Tibial nerve (tissue), 4 donors: ENCODE measurements around the gene SMTNL2. TPM values are rescaled to one million over a fixed set of nuclear protein-coding genes. Genes with fewer than 3 reads are reported as not detected.

ENCODE experiments used
- DNase-seq, 2 donors: peaks; one replicate each; pipeline ENCODE4 v3.0.0-alpha.2; 2019; ENCODE audit warnings: low spot score in 2 of 2
- H3K27ac ChIP-seq, 4 donors: fragments of 200-600 bp; sonication (generic) in 3 of 4; one replicate each; pipeline ENCODE4 v1.5.1; 2017 to 2019; ENCODE audit warnings: mild to moderate bottlenecking in 1 of 4
- H3K27me3 ChIP-seq, 2 donors: fragments of 200-600 bp; sonication (generic) in 1 of 2; one replicate each; pipeline versions ENCODE4 v1.5.1 to v1.6.0; 2017 to 2019
- H3K36me3 ChIP-seq, 3 donors: fragments of 200-600 bp; sonication (generic); one replicate each; pipeline ENCODE4 v1.5.1; 2018 to 2019
- H3K4me1 ChIP-seq, 4 donors: fragments of 200-600 bp; sonication (generic) in 3 of 4; one replicate each; pipeline ENCODE4 v1.5.1; 2017 to 2019
- H3K4me3 ChIP-seq, 4 donors: fragments of 200-600 bp; sonication (generic) in 3 of 4; one replicate each; pipeline ENCODE4 v1.5.1; 2017 to 2019; ENCODE audit warnings: mild to moderate bottlenecking in 1 of 4, moderate library complexity in 1 of 4
- H3K9me3 ChIP-seq, 4 donors: fragments of 200-600 bp; sonication (generic) in 3 of 4; one replicate each; pipeline ENCODE4 v1.5.1; 2017 to 2019
- CTCF ChIP-seq, 5 experiments: fragments of 200-600 bp in 3 of 5; fragments of 450-650 bp in 2 of 5; sonication (generic) in 3 of 5; IDR thresholded peaks; one replicate each; pipeline ENCODE4 v1.5.1; 2016 to 2019; ENCODE audit warnings: antibody characterized with exemption in 5 of 5, mild to moderate bottlenecking in 3 of 5, moderate library complexity in 2 of 5
- EP300 ChIP-seq, 2 donors: sonication (generic); formaldehyde crosslinking; IDR thresholded peaks; one replicate each; pipeline ENCODE4 v1.6.1; 2017; ENCODE audit warnings: antibody characterized with exemption in 2 of 2, mild to moderate bottlenecking in 1 of 2
- POLR2A ChIP-seq, 2 donors: fragments of 450-650 bp; IDR thresholded peaks; one replicate each; pipeline ENCODE4 v1.6.1; 2017; ENCODE audit warnings: antibody characterized with exemption in 2 of 2, mild to moderate bottlenecking in 2 of 2, moderate library complexity in 2 of 2
- WGBS, 2 donors: methylation state at CpG; one replicate each; pipeline ENCODE4 v1.1.5; 2018; 5-methylcytosine and 5-hydroxymethylcytosine counted together
- total RNA-seq, 4 donors: library from RNA; depleted of rRNA; stranded (reverse); fragments of >200 nt; gene quantifications; one replicate each; pipeline ENCODE4 v1.1.0, GENCODE V29; 2016

Gene SMTNL2
- total RNA-seq, 4 donors from 2014 or later = 1.5 to 8.2 (median 4.4) TPM

DNA sequence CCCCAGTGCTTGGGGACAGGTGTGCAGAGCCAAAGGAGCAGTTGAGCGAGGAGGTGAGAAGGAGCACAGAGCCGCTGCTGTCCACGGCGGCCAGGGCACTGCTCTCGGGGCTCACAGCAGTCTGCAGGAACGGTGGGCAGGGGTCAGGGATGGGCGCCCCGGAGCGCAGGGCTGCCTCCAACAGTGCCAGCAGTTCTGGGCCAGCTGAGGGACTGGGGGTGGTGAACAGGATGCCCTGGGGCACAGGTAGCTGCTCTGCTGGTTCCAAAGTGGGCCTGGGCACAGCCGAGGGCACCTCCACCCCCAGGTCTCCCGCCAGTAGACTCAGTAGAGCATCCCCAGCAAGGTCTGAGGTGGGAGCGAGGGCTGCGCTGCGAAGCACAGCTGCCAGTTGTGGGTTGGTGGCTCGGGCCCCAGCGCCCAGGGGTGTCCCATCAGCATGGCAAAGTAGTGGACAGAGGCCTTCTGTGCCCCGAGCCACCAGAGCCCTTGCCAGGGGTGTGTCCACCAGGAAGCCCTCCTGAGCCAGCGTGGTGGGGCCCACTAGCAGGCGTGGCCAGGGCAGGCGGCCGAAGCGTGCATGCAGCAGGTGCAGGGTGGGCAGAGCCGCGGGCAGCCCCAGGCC lies 25.9 kb upstream of the SMTNL2 start:
- H3K4me3 ChIP-seq = no peak overlapping the region
- peaks cover 0 to 24% (median 16%) of the 10 kb centered on the region in 4 donors for H3K4me1 ChIP-seq
- WGBS, 2 donors = 75 to 91% methylated on average over 6 to 24 of the region's 24 CpGs

DNA sequence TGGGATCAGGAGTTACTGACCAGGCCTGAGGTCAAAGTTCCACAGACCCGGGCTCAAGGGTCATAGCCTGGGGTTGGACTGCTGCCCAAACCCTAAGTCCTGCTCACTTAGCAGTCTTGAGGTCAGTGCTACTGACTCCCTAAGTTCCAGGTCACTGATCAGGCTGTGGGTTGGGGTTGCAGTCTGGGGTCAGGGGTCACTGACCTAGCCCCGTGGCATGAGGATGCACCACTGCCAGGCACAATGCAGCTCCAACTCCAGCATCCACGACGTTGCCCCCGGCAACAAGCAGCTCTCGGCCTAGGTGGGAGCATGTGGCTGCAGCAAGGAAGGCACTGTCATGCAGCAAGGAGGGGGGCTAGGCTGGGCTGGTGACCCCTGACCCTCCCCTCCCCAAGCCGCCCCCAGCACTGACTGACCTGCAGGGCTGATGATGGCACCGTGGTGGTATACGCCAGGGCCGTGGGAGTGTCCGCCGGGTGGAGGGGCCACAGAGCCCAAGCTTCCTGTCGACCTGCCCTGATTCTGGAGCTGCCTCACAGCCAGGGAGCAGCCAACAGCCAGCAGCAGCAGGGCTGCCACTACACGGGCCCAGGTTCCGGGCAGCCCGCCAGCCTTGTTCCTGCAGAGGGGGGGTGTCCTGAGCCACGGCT lies 25.1 kb upstream of the SMTNL2 start:
- WGBS, 2 donors = 56 to 67% methylated on average over 6 to 8 of the region's 17 CpGs
- H3K27ac ChIP-seq = no peak overlapping the region
- H3K27me3 ChIP-seq = no peaks in the 10 kb centered on the region
- no peak overlapping the region for H3K4me3 ChIP-seq
- peaks cover 0 to 15% (median 12%) of the 10 kb centered on the region in 4 donors for H3K4me1 ChIP-seq
- no peaks in the 10 kb centered on the region for H3K36me3 ChIP-seq
- no peak for DNase-seq
- no peaks in the 10 kb centered on the region for H3K9me3 ChIP-seq
- TF ChIP-seq CTCF (IDR thresholded peaks at IDR 0.05) (no peak), POLR2A (IDR thresholded peaks at IDR 0.05) (no peak), EP300 (IDR thresholded peaks at IDR 0.05) (no peak)

More for the DNA sequence above, 25.9 kb upstream of the SMTNL2 start:
- H3K9me3 ChIP-seq = no peaks in the 10 kb centered on the region
- no peak overlapping the region for H3K27ac ChIP-seq
- TF ChIP-seq POLR2A (IDR thresholded peaks at IDR 0.05) = no peak
- no peak for TF ChIP-seq EP300 (IDR thresholded peaks at IDR 0.05)
- TF ChIP-seq CTCF (IDR thresholded peaks at IDR 0.05) = no peak
- no peak for DNase-seq
- no peaks in the 10 kb centered on the region for H3K27me3 ChIP-seq
- peaks cover 0 to 7% (median 0%) of the 10 kb centered on the region in 3 donors for H3K36me3 ChIP-seq

DNA sequence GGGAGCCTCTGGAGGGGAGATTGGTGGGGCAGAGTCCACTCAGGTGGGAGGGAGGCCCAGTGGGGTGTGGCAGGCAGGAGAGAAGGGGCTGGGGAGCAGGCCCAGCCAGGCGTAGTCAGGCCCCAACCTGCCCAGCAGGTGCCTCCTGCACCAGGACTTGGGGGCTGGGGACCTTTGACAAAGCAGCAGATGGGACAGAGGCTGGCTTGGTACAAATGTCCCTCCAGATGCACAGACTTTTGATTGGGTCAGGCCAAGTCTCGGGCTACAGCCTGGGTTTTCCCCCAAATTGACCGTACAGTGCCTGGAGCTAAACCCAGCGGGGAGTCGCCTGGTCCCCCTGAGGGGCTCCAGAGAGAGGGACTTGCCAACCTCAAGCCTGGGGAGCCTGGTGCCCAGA lies 24.4 kb upstream of the SMTNL2 start:
- 92 to 100% methylated on average over 1 of the region's 5 CpGs for WGBS, 2 donors
- Histone ChIP-seq H3K27ac (peak overlapping the region in 1 of 4 donors; percentile 60), H3K4me3 (no peak overlapping the region), H3K4me1 (peaks cover 0 to 8% (median 6%) of the 10 kb centered on the region in 4 donors), H3K27me3 (no peaks in the 10 kb centered on the region), H3K9me3 (no peaks in the 10 kb centered on the region), H3K36me3 (no peaks in the 10 kb centered on the region)
- no peak for DNase-seq
- TF ChIP-seq POLR2A (IDR thresholded peaks at IDR 0.05) (no peak), CTCF (IDR thresholded peaks at IDR 0.05) (no peak), EP300 (IDR thresholded peaks at IDR 0.05) (no peak)

GRCh38 chr17:4560421-4560820 lies 23.9 kb upstream of the SMTNL2 start, which contains the start of gene GGT6:
Gene GGT6 (minus strand): TSS chr17:4560577. CDS start chr17:4560521, 56 bp downstream.
- DNase-seq = no peak
- H3K27ac ChIP-seq = peak within 1 kb of the TSS in 1 of 4 donors; percentile 60
- H3K36me3 ChIP-seq = no peaks in the 10 kb centered on the region

More at GRCh38 chr17:4560421-4560820, 23.9 kb upstream of the SMTNL2 start, which contains the start of gene GGT6:
- no peak within 1 kb of the TSS for H3K4me3 ChIP-seq
- no peaks in the 10 kb centered on the region for H3K27me3 ChIP-seq
- TF ChIP-seq CTCF (IDR thresholded peaks at IDR 0.05) = no peak
- TF ChIP-seq POLR2A (IDR thresholded peaks at IDR 0.05) = no peak
- no peak for TF ChIP-seq EP300 (IDR thresholded peaks at IDR 0.05)
- H3K9me3 ChIP-seq = no peaks in the 10 kb centered on the region
- 75 to 88% methylated on average over 7 to 12 of the region's 12 CpGs for WGBS, 2 donors
- peaks cover 0 to 10% (median 6%) of the 10 kb centered on the region in 4 donors for H3K4me1 ChIP-seq
